8988T (cell line): Measurements from ENCODE around the gene OR52I2.

ENCODE experiments used
- DNase-seq: peaks from one replicate; pipeline ENCODE4 v3.0.0; 2011

The OR52I2 gene

GRCh38 chr11:4610258-4610935 is 28.9 kb downstream of the OR52I2 start:
- DNase-seq = no peak

DNA sequence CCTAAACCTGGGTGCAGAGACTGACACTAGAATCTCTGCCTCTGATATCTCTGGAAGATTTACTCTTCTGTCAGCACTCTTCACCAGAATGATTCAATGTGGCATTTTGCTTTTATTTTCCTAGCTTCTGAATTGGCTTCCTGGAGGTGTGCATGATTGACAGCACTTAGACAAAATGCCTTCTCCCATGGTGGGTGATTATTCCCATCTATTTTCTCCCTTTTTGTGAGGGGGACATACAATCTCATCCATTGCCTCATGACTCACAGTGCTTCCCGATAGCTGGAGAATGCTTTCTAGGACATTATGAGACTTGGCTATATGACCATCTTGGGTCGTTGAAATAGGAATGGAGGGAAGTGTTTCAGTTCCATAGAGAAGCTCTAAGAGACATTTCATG is 30.4 kb downstream of the OR52I2 start:
- DNase-seq = no peak

DNA sequence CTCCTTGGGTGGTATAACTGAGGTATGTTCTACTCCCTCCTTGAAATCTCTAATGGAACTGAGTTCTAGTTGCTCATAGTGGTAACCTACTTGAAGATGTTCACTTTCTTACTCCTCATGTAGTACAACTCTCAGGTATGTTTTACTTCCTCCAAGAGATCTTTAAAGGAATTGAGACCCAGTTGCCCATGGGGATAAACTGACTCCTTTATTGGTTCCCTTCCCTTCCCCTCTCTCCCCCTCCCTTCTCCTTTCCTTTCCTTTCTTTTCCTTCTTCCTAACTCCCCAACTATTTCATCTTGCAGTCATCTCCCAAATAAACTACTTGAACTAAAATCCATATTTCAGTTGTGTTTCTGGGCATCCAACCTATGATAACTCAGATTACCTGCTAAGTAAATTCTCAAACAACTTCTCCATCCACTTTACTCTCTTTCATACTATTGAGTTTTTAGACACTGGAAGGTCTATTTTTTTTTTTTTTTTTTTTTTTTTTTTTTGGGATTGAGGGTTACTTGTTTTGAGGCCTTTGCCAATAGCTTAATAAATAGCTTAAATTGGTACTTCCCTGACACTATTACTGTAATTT is 34.4 kb downstream of the OR52I2 start:
- DNase-seq = no peak

DNA sequence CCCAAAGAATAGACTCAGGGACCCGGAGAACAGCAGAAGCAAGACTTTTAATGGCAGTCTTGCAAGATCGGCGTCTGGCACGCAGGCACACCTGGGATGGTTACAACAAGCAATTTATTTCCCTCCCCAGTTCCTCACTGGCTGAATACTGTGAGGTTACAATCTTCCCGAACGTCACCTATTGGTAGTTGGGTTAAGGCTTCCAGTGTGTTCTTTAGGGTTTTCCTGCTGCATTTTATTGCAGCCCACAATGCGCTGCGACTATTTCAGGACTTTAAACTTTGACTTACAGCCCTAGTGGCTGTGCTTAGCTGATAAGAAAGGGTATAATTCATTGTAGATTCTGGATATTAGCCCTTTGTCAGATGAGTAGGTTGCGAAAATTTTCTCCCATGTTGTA is 38.0 kb downstream of the OR52I2 start:
- no peak for DNase-seq

GRCh38 chr11:4626207-4627099 is 44.9 kb downstream of the OR52I2 start:
- no peak for DNase-seq

- no peak for DNase-seq
These were observed 54.6 kb downstream of the OR52I2 start for GRCh38 chr11:4636136-4636535.

- peak; percentile 56 for DNase-seq
These were observed 55.6 kb downstream of the OR52I2 start, which contains the start of gene OR51D1 for GRCh38 chr11:4636962-4637661. Gene OR51D1 (plus strand): TSS chr11:4637477. CDS start chr11:4639791, 2,314 bp downstream.

DNA sequence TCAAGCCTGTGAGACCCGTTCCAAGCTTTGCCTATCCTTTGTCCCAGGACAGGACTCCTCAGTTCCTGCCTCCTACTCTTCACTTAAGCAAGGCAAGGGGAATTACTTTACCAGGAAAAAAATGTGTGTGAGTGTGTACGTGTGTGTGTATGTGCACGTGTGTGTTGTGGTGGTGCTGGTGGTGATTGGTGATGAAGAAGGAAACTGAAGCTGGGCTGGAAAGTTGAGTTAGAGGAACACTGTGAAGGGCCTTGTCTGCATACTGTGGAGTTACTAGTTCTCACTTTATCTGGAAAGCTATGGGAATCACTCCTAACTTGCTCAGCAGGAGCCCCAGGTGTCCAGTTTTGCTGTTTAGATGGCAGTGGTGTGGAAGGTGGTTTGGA is 56.1 kb downstream of the OR52I2 start:
- no peak for DNase-seq

GRCh38 chr11:4639931-4640330 is 58.4 kb downstream of the OR52I2 start:
- DNase-seq = no peak

GRCh38 chr11:4641501-4641900 is 60.0 kb downstream of the OR52I2 start:
- DNase-seq = no peak

GRCh38 chr11:4642043-4642442 is 60.5 kb downstream of the OR52I2 start:
- DNase-seq = no peak
